Activated gamma-delta T cell treated with Interleukin-2 at 50 U/mL for 16 hours (primary cell): ENCODE data around the gene BOLA2B.
"Not testable (repeated sequence)": the region's sequence is repeated elsewhere in the genome, so short reads cannot be mapped to it uniquely, and the experiment has no call there.

Experiments used
- DNase-seq: peaks from one replicate; pipeline ENCODE4 v3.0.0-alpha.2; 2020

BOLA2B gene

DNA sequence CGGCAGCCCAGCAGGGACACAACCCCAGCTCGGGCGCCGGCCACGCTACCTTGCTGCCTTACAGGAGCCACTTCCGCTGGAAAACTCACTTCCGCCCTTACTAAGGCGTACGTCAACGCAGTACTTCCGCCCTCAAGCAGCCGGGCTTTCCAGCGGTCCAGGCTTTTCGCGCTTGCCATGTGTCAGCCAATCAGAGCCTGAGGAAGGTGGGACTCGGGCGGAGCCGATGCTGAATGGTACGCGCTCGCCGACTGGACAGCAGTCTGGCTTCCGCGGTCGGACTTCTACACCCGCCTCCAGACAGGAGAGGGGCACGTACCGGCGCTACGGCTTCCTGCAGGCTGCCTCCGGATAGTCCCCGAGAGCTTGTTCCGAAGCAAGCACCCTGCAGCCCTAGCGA is at the start of gene BOLA2B, which contains the start of gene SLX1A:
Gene BOLA2B (minus strand): TSS at position 52 of the 400 bp plus-strand sequence. CDS start 71 bp downstream, outside the sequence.
Gene SLX1A (plus strand): TSS at position 261 of the 400 bp plus-strand sequence. CDS start 210 bp downstream, outside the sequence.
- not testable (repeated sequence) for DNase-seq

DNA sequence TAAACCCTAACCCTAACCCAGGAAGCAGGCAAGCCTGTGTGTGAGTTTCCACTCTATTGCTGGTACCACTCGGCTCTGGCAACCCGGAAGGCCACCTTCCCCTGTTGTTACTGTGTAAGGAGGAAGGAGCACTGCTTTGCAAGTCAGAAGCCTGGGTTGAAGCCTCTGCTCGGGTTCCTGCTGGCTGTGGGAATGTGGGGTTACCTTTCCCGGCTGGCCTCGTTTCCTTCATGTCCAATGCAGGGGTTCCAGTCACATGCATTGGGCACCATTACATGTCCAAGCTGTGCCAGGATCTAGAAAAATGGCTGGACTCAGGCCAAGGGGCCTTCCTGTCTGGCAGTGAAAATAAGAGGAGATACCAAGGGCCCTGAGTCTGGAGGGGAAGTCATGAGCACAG is 23.6 kb upstream of the BOLA2B start:
- peak; percentile 2 for DNase-seq

DNA sequence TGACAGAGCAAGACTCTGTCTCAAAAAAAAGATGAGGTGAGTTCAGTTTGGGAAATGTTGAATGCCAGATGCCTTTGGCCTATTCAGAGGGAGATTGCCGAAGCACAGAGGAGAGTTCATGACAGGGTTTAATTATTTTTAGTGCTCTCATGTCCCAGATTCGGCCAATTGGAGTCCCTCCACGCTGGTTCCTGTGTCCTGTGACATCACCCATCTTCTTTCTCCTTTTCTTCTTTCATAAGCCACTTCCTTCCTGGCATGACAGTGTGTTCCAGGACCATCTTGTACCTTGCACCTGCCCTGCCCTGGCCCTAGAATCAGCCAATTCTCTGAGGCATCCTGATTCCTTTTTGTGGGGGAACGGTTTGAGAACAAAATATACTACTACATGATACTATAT is 17.9 kb upstream of the BOLA2B start:
- not testable (repeated sequence) for DNase-seq

DNA sequence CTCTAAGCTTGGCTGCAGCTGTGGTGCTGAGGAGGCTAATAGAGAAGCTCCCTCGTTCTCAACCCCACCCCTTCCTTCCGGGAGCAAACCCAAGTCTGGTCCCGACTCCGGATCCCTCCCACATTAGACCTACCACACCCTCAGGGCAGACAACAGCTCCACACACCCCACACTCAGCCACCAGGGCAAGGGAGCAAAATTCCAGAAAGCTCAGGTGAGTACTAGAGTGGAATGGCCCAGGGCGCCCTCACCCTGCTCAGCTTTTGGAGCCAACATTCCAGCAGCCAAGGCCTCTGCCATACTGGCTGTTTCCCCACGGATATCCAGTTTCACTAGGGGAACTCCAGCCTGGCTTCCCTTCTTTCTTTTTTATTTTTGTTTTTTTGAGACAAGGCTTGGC is 15.6 kb upstream of the BOLA2B start:
- DNase-seq, result peak; percentile 19

DNA sequence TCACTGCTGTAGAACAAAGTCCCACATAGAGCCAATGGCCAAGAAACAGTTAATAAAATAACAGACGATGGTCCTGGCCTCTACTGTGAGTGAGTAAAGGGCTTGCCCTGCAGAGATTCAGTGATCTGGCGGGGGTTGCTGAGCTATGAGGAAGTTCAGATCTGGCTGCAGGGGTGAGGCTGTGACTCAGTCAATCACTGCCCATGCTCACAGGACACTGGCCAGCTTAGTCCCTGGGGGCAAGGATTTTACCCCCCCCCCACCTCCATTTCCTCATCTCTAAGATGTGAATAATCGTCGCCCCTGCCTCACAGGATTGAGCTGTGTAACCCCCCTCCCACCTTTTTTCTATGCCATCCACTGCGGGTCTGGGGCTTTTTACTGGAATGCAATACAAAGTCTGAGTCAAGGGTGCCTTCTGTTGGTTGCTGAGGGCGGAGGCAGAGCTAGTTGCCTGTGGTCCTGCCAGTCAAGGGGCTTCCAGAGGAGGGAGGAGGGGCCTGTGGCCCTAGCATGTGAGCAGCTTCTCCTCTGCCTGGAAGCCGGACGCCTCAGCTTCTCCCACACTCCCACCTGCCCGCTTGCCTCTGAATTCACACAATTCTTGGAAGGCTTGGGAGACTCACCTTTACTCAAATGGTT is 13.7 kb upstream of the BOLA2B start:
- not testable (repeated sequence) for DNase-seq

DNA sequence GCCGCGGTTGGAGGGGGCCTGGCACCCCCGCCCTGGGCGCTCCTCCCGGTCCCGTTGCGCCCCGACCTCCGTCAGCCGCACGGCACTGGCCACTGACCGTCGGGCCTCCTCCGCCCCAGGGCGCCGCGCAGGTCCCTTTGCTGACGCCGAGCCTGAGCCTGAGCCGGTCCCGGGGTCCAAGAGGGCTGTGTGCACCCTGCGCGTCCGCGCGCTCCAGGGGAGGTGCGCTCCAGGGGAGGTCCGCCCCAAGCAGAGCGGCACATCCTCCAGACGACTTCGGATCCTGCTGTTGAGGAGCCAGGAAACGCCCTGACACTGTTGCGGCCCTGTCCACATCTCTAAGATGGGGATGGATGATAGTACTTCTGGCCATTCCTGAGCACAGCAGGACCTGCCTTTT is 12.8 kb upstream of the BOLA2B start:
- not testable (repeated sequence) for DNase-seq

DNA sequence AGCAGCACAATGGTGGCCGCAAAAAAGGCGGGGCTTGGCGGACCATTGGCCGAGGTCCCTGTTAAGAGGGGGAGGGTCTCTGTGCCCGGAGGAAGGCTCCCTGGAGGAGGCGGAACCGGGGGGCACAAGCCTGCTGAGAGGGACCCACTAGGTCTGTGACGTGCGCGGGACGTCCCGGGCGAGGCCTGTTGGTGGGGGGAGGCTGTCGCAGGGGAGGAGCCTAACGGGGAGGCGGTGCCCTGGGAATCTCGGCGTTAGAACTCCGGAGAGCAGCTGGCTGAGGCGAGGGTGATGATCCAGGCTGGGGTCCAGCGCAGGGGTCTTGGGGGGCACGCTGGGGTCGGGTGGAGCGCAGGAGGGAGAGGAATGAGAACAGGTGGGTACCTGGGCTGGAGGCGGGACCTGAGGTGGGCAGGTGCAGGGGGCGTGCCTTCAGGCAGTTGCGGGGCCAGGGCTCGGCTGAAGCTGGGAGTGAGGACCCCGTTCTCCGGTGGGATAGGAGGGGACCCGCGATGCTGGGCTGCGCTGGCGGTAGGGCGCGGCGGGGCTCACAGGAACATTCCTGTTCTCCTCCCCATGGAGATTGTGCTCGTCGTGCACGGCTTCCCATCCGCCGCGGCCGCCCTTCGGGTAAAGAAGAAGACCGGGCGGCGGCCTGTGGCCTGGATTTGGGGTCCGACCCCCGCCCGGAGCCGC is 12.2 kb upstream of the BOLA2B start:
- DNase-seq, result not testable (repeated sequence)

DNA sequence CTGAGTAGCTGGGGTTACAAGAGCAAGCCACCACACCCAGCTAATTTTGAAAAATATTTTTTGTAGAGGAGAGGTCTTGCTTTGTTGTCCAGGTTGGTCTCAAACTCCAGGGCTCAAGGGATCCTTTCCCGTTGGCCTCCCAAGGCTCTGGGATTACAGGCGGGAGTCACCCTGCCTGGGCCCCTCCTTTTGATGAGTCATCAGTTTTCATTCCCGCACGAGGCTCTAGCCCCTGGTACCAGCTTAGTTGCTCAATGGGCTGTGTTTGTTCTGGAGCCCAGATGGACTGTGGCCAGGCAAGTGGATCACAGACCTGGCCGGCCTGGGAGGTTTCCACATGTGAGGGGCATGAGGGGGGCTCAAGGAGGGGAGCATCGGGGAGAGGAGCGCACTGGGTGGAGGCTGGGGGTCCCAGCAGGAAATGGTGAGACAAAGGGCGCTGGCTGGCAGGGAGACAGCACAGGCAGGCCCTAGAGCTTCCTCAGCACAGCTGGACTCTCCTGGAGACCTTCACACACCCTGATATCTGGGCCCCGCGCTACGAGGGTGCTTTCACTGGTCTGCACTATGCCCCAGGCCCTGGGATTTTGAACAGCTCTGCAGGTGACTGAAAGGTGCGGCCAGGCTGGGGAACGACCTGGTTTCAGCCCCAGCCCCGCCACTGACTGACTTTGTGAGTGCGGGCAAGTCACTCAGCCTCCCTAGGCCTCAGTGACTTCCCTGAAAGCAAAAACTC is 6.3 kb upstream of the BOLA2B start:
- DNase-seq, result not testable (repeated sequence)

DNA sequence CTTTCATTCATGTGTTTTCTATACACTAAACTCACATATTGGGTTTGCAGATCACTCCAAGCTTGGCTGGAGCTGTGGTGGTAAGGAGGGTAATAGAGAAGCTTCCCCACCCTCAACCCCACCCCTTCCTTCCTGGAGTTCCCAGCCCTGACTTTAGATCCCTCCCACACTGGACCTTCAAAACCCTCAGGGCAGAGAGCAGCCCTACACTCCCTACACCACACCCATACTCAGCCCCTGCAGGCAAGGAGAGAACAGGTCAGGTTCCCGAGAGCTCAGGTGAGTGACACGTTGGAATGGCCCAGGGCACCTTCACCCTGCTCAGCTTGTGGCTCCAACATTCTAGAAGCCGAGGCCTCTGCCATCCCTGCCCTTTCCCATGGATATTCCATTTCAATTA is 5.6 kb upstream of the BOLA2B start, which contains the start of gene SULT1A3:
Gene SULT1A3 (plus strand): TSS at position 207 of the 400 bp plus-strand sequence. CDS start 1,474 bp downstream, outside the sequence.
- DNase-seq, result not testable (repeated sequence)

DNA sequence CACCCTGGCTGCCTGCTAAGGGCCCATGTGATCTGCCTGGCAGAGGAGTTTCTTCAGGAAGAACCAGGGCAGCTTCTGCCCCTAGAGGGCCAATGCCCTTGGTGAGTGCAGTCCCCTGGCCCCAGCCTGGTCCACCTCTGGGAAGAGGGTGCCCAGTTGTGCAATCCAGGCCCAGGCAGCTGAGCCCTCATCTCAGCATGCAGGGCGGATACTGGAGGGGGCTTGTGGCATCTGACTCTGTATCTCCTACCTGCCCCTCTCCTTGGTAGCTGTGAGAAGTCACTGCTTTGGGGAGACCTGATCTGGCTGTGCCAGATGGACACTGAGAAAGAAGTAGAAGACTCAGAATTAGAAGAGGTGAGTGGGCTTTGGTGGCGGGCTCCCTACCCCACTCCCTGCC is 3.5 kb upstream of the BOLA2B start:
- not testable (repeated sequence) for DNase-seq

DNA sequence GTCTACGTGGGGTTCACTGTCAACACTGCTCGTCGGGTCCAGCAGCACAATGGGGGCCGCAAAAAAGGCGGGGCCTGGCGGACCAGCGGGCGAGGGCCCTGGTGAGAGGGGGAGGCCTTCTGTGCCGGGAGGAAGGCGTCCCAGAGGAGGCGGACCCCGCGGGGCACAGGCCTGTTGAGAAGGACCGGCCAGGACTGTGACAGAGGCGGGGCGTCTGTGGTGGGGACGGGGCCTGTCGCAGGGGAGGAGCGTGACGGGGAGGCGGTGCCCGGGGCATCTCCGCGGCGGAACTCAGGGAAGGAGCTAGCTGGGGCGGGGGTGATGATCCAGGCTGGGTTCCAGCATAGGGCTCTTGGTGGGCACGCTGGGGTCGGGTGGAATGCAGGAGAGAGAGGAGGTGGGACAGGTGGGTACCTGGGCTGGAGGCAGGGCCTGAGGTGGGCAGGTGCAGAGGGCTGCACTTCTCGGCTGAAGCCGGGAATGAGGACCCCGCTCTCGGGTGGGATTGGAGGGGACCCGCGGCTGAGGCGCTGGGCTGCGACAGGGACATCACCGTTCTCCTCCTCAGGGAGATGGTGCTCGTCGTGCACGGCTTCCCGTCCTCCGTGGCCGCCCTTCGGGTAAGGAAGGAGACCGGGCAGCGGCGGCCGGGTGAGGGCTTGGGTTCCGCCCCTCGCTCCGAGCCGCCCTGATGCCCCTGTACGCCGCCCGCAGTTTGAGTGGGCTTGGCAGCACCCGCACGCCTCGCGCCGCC is 883 bp upstream of the BOLA2B start:
- not testable (repeated sequence) for DNase-seq

DNA sequence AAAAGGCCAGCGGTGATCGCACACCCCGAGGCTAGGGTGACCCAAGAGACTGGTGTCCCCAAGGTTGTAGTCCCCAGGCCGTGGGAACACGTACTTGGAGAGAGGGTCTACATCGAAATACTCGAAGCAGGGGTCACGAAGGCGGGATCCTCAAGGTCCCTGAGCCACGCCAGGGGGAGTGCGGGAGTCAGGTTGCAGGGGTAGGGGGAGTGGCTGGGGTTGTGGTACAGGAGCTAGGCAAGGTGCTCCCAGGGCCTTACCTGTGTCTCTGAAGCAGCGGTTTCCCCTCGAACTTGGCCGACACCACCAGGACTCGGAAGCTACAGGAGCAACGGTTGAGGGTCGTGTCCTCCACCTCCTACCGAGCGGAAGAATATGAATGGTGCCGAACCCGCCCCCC is 368 bp downstream of the BOLA2B start:
- not testable (repeated sequence) for DNase-seq

DNA sequence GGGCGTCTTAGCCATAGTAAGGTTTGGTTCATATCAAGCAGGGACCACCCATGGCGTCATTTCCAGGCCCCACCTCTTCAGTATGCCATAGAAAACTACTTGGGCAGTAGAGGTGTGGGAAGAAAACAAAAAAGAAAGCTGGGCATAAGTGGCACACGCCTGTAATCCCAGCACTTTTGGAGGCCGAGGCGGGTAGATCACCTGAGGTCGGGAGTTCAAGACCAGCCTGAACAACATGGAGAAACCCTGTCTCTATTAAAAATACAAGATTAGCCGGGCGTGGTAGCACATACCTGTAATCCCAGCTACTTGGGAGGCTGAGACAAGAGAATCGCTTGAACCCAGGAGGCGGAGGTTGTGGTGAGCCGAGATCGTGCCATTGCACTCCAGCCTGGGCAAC is 2.3 kb downstream of the BOLA2B start:
- DNase-seq, result not testable (repeated sequence)

DNA sequence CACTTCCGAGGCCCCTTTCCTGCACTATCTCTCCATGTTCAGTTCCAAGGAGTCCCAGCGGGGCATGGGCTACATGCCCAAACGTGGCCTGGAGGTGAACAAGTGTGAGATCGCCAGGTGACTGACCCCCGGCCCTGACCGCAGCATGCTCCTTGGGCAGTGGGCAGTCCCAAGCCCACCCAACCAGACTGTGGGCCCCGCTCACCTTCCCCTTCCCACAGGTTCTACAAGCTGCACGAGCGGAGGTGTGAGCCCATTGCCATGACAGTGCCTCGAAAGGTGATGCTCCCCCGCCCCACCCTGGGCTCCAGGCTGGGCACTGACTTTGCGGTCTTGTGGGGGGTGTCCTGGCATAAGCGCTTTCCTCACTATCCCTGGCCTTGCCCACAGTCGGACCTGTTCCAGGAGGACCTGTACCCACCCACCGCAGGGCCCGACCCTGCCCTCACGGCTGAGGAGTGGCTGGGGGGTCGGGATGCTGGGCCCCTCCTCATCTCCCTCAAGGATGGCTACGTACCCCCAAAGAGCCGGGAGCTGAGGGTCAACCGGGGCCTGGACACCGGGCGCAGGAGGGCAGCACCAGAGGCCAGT is 5.4 kb downstream of the BOLA2B start:
- no peak for DNase-seq

DNA sequence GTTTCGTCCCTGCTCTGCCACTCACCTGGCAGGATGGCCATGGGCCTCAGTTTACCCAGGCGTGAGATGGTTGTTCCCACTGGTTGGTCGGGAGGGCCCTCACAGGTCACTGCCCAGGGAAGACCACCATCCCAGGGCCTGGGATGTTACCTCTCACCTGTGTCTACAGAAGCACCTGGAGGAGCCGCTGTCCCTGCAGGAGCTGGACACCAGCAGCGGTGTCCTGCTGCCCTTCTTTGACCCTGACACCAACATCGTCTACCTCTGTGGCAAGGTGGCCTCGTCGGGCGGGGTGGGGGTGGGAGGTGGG is 6.0 kb downstream of the BOLA2B start:
- no peak for DNase-seq

DNA sequence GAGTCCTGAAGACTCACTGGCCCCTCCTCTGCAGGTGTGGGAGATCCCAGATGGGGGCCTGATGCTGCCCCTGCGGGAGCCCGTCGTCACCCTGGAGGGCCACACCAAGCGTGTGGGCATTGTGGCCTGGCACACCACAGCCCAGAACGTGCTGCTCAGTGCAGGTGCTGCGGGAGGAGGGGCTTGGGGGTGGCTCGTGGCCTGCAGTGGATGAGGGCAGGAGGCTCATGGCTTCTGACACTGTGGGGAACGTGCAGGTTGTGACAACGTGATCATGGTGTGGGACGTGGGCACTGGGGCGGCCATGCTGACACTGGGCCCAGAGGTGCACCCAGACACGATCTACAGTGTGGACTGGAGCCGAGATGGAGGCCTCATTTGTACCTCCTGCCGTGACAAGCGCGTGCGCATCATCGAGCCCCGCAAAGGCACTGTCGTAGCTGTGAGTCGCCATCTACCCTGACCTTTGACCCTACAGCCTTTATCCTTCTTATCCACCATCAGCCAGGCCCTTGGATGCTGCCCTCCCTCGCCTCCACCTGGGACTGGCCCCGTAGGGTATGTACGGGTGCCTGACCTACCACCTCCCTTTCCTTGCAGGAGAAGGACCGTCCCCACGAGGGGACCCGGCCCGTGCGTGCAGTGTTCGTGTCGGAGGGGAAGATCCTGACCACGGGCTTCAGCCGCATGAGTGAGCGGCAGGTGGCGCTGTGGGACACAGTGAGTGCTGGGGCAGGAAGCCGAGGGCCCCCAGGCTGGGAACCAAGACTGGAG is 6.5 kb downstream of the BOLA2B start:
- peak; percentile 90 for DNase-seq

DNA sequence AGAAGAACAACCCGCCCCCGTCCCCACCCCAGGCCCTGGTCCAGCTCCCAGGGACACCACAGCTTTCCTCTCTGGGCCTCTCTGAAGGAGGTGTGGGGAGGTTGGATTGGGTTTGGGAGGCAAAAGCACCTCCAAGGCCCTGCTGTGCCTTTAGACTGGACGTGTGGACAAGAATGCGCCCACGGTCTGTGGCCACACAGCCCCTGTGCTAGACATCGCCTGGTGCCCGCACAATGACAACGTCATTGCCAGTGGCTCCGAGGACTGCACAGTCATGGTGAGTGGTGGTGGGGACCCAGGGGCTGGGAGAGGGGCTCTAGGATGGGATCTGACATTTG is 7.1 kb downstream of the BOLA2B start:
- DNase-seq, result no peak

DNA sequence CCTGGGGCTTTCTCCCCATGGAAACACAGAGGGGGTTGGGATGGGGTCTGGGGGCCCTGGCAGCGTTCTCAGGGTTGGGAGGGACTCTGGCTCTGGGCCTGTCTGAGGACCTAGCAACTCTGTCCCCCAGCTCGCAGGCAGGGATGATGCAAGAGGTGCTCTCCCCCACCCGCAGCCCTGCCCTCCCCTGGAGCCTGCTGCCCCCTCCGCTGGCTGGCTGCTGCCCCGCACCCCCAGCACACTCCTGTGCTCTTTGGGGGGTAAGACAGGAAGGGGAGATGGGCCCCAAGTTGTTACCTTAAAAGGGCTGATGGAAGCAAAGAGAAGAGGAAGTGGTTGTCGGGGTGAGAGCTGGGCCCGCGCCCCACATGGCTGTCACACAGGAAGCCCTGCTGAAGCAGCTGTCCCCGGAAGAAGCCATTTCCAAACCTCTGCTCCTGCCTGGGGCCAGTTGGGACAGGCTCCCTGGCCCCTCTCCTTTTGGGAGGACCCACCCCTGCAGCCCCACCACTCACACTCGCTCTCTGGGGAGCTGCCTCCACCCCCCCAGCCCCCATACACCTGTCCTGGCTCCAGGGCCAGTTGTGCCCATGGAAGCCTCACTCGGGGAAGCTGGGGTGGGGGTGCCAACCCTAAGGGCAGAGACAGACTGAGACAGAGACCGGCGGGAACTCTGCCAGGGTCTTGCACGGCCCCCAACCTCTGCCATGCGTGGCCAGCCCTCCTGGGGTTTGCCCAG is 7.6 kb downstream of the BOLA2B start:
- DNase-seq, result peak; percentile 87

DNA sequence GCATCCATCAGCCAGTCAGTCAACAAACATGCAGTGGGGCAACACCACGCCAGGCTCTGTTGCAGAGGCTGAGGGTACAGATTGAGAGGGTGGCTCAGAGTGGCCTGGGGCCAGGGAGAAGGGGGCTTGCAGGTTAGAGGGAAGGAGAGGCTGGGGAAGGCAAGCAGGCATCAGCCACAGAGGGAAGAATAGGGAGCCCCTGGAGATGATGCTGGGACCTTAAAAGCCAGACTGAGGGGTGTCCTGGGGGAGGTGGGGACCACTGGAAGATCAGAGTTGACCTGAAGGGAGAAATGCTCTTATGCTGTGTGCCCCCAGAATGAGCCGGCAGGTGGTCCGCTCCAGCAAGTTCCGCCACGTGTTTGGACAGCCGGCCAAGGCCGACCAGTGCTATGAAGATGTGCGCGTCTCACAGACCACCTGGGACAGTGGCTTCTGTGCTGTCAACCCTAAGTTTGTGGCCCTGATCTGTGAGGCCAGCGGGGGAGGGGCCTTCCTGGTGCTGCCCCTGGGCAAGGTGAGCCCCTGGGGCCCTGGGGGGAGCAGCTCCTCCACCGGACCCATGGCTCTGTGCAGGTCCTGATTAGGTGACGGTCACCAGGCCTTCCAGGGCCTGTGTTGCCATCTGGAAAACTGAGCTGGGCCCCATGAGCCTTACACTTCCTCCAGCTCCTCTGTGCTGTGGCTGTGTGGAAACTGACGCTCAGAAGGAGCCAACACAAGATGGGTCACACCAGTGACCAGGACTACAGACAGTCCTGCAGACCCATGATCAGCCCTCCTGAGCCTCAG is 8.4 kb downstream of the BOLA2B start:
- peak; percentile 26 for DNase-seq
